ENCODE measurements around the gene GLS.

DNA sequence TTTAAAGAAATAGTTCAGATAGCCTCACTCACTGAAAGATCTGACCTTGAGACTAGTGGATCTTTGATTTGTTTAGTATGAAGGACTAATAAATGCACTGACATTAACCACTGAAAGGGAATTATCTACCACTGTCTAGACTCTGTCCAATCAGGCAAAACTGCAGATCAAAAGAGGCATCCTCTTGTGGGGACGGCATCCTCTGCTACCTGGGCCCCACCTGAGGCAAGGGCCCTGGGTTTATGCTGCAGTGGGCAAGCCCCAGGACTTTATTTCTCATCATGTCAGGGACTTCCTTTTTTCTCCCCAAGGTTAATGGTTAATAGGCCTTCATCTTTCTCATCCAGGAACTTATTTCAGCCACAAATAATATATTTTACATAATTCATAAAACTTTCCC lies 101.1 kb downstream of the GLS start:
- TF ChIP-seq MYBL2 (IDR thresholded peaks at IDR 0.05; ENCODE audit: low read depth) (no peak), MYBL2 (CRISPR knock-in tag; IDR thresholded peaks at IDR 0.05; ENCODE audit: borderline replicate concordance) (no peak), EP300 (IDR thresholded peaks at IDR 0.05; ENCODE audit: low read length) (no peak), MAFG (tag; conservative IDR thresholded peaks at IDR 0.05) (no peak), YY1 (IDR thresholded peaks at IDR 0.05; ENCODE audit: borderline replicate concordance in 1 of 3, control insufficient read depth in 1 of 3, extremely low read depth in 1 of 3, insufficient read depth in 3 of 3, insufficient read length in 1 of 3, insufficient replicate concordance in 2 of 3, low read depth in 1 of 3, low read length in 2 of 3) (no peak), KAT7 (CRISPR knock-in tag; IDR thresholded peaks at IDR 0.05; ENCODE audit: borderline replicate concordance) (no peak), MEIS2 (IDR thresholded peaks at IDR 0.05; ENCODE audit: partially characterized antibody) (no peak), ZFX (CRISPR knock-in tag; IDR thresholded peaks at IDR 0.05) (no peak), ZC3H4 (CRISPR knock-in tag; IDR thresholded peaks at IDR 0.05; ENCODE audit: borderline replicate concordance) (no peak)
- TF ChIP-seq, protein P1, sequence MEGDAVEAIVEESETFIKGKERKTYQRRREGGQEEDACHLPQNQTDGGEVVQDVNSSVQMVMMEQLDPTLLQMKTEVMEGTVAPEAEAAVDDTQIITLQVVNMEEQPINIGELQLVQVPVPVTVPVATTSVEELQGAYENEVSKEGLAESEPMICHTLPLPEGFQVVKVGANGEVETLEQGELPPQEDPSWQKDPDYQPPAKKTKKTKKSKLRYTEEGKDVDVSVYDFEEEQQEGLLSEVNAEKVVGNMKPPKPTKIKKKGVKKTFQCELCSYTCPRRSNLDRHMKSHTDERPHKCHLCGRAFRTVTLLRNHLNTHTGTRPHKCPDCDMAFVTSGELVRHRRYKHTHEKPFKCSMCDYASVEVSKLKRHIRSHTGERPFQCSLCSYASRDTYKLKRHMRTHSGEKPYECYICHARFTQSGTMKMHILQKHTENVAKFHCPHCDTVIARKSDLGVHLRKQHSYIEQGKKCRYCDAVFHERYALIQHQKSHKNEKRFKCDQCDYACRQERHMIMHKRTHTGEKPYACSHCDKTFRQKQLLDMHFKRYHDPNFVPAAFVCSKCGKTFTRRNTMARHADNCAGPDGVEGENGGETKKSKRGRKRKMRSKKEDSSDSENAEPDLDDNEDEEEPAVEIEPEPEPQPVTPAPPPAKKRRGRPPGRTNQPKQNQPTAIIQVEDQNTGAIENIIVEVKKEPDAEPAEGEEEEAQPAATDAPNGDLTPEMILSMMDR (IDR thresholded peaks at IDR 0.05 in 2 of 3, conservative IDR thresholded peaks at IDR 0.05 in 1 of 3; ENCODE audit: insufficient read depth in 2 of 3, low read depth in 1 of 3, low read length in 3 of 3): no peak

All from K562 (cell line).